GM19240 (cell line): ENCODE results near the gene ISYNA1.

Experiments
- DNase-seq: peaks from one replicate; pipeline ENCODE4 v3.0.0; 2011; ENCODE audit warnings: low spot score; ENCODE audit not compliant: insufficient read length

Gene ISYNA1

GRCh38 chr19:18437491-18438330 lies at the start of gene ISYNA1:
Gene ISYNA1, minus strand, starts transcription at chr19:18438133. Its CDS starts 154 bp downstream, at chr19:18437979.
- no peak for DNase-seq

GRCh38 chr19:18486746-18487145 lies 48.8 kb upstream of the ISYNA1 start:
- no peak for DNase-seq

- DNase-seq = no peak
Measured at GRCh38 chr19:18484992-18485391, 47.1 kb upstream of the ISYNA1 start.

- DNase-seq = no peak
Measured at GRCh38 chr19:18483119-18483890, 45.4 kb upstream of the ISYNA1 start.

GRCh38 chr19:18481505-18482222 lies 43.7 kb upstream of the ISYNA1 start:
- DNase-seq = no peak

GRCh38 chr19:18480006-18480691 lies 42.2 kb upstream of the ISYNA1 start:
- no peak for DNase-seq

- peak; percentile 83 for DNase-seq
Measured at GRCh38 chr19:18478545-18479311, 40.8 kb upstream of the ISYNA1 start.

- DNase-seq = no peak
Measured at GRCh38 chr19:18477974-18478373, 40.0 kb upstream of the ISYNA1 start.

- DNase-seq = no peak
Measured at GRCh38 chr19:18477042-18477779, 39.3 kb upstream of the ISYNA1 start.

GRCh38 chr19:18476507-18477041 lies 38.6 kb upstream of the ISYNA1 start:
- DNase-seq = no peak

- DNase-seq = no peak
Measured at GRCh38 chr19:18475762-18476331, 37.9 kb upstream of the ISYNA1 start.

- no peak for DNase-seq
Measured at GRCh38 chr19:18475004-18475453, 37.1 kb upstream of the ISYNA1 start.

GRCh38 chr19:18474366-18474887 lies 36.5 kb upstream of the ISYNA1 start:
- no peak for DNase-seq

- no peak for DNase-seq
Measured at GRCh38 chr19:18473706-18474087, 35.8 kb upstream of the ISYNA1 start.

GRCh38 chr19:18473003-18473705 lies 35.2 kb upstream of the ISYNA1 start:
- DNase-seq = no peak

GRCh38 chr19:18470787-18471186 lies 32.9 kb upstream of the ISYNA1 start:
- no peak for DNase-seq

GRCh38 chr19:18469069-18469846 lies 31.3 kb upstream of the ISYNA1 start:
- DNase-seq = peak; percentile 36
